ENCODE measurements around the gene OGFOD3.

Gene OGFOD3

DNA sequence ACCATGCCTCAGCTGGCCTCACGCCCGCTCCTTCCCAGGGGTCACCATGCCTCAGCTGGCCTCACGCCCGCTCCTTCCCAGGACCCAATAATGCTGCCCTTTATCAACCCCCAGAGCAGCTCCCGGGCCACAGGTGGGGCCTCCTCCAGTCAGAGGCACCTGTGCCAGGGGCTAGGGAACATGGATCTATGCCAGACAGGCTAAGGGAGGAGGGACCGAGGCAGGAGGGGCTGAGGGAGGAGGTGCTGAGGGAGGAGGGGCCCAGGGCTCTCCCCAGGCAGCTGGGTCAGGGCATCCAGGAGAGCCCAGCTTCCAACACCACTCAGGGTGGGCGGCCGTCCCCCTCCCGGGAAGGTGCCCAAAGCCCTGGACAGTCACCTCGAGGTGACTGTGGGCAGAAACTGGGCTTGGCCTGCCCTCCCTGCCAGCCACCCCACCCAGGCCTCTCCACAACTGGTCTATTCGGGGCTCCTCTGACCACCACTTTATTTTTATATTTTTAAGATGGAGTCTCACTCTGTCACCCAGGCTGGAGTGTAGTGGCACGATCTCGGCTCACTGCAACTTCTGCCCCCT, 27.4 kb downstream of the OGFOD3 start:
- H3K4me3 ChIP-seq (replicated peaks; ENCODE audit: low read depth, low read length): no peak overlapping the region
- DNase-seq (ENCODE audit: low read depth): no peak
- TF ChIP-seq CTCF (IDR thresholded peaks at IDR 0.05; ENCODE audit: low read length, missing control alignments): no peak

DNA sequence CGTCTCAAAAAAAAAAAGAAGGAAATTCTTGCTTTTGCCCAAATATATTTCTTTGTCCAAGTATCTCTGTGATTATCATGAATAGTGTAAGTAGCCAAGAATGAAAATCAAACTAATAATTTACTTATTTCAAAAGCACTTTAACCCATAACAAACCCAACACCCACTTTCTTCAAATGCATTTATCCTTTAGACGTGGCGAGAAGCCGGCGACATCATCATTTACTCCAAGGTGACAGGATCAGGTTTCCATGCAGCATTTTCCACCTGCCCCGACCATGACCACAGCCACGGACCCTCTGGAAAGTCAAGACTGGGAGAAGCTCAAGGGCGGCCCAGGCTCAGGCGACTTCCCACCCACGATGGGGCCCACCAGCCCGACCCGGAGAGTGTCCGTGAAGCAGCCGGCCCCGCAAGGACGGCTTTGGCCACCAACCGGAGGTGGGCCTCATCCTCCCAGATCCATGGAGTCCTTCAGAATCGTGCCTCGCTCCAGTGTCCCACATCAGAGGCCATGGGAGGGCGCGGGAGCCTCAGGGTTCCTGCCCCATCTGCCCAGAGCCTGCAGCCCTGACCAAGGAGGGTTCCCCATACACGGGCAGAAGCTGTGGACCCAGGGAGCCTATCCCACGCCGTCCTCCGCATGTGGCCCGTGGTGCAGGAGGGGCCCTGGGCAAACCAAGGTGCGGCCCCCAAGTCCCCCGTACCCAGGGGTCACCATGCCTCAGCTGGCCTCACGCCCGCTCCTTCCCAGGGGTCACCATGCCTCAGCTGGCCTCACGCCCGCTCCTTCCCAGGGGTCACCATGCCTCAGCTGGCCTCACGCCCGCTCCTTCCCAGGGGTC, 28.1 kb downstream of the OGFOD3 start:
- H3K4me3 ChIP-seq (replicated peaks; ENCODE audit: low read depth, low read length): no peak overlapping the region
- TF ChIP-seq CTCF (IDR thresholded peaks at IDR 0.05; ENCODE audit: low read length, missing control alignments): no peak
- DNase-seq (ENCODE audit: low read depth): no peak

- no peak for DNase-seq (ENCODE audit: low read depth)
- TF ChIP-seq CTCF (IDR thresholded peaks at IDR 0.05; ENCODE audit: low read length, missing control alignments): no peak
- no peak overlapping the region for H3K4me3 ChIP-seq (replicated peaks; ENCODE audit: low read depth, low read length)
Measured at GRCh38 chr17:82389379-82389778, 29.0 kb downstream of the OGFOD3 start.

GRCh38 chr17:82388922-82389283, 29.5 kb downstream of the OGFOD3 start:
- H3K4me3 ChIP-seq (replicated peaks; ENCODE audit: low read depth, low read length): no peak overlapping the region
- DNase-seq (ENCODE audit: low read depth): no peak
- TF ChIP-seq CTCF (IDR thresholded peaks at IDR 0.05; ENCODE audit: low read length, missing control alignments): no peak

GRCh38 chr17:82388223-82388921, 30.0 kb downstream of the OGFOD3 start:
- no peak for DNase-seq (ENCODE audit: low read depth)
- no peak overlapping the region for H3K4me3 ChIP-seq (replicated peaks; ENCODE audit: low read depth, low read length)
- TF ChIP-seq CTCF (IDR thresholded peaks at IDR 0.05; ENCODE audit: low read length, missing control alignments): no peak

- no peak for DNase-seq (ENCODE audit: low read depth)
- TF ChIP-seq CTCF (IDR thresholded peaks at IDR 0.05; ENCODE audit: low read length, missing control alignments): no peak
- H3K4me3 ChIP-seq (replicated peaks; ENCODE audit: low read depth, low read length): no peak overlapping the region
Measured at GRCh38 chr17:82387705-82388106, 30.7 kb downstream of the OGFOD3 start.
